Parathyroid adenoma (tissue), 2 donors: ENCODE measurements around the gene ZDHHC14.
"Not testable (repeated sequence)": the region's sequence is repeated elsewhere in the genome, so short reads cannot be mapped to it uniquely, and the experiment has no call there.

ENCODE experiments used
- H2AFZ ChIP-seq: fragments of 300-600 bp; sonication (generic); one replicate; pipeline ENCODE4 v1.7.0; 2017; ENCODE audit warnings: antibody characterized with exemption, mild to moderate bottlenecking
- H3K27ac ChIP-seq: fragments of 300-600 bp; sonication (generic); one replicate; pipeline ENCODE4 v1.7.0; 2017
- H3K27me3 ChIP-seq: fragments of 300-600 bp; sonication (generic); one replicate; pipeline ENCODE4 v1.7.0; 2017; ENCODE audit warnings: low read length; ENCODE audit not compliant: control insufficient read depth, insufficient read depth
- H3K36me3 ChIP-seq: fragments of 300-600 bp; sonication (generic); one replicate; pipeline ENCODE4 v1.7.0; 2017; ENCODE audit warnings: low read length; ENCODE audit not compliant: control insufficient read depth, insufficient read depth
- H3K4me1 ChIP-seq: fragments of 300-600 bp; sonication (generic); one replicate; pipeline ENCODE4 v1.7.0; 2017; ENCODE audit warnings: control low read depth
- H3K4me2 ChIP-seq: fragments of 300-600 bp; sonication (generic); one replicate; pipeline ENCODE4 v1.7.0; 2017; ENCODE audit warnings: low read length
- H3K4me3 ChIP-seq: fragments of 300-600 bp; sonication (generic); one replicate; pipeline ENCODE4 v1.7.0; 2017; ENCODE audit warnings: low read depth, low read length
- H3K79me2 ChIP-seq: fragments of 300-600 bp; sonication (generic); one replicate; pipeline ENCODE4 v1.7.0; 2017; ENCODE audit warnings: control low read depth
- H3K9ac ChIP-seq: fragments of 300-600 bp; sonication (generic); one replicate; pipeline ENCODE4 v1.7.0; 2017; ENCODE audit warnings: mild to moderate bottlenecking
- H3K9me3 ChIP-seq: fragments of 300-600 bp; sonication (generic); one replicate; pipeline ENCODE4 v1.7.0; 2017; ENCODE audit warnings: low read length; ENCODE audit not compliant: control insufficient read depth
- CTCF ChIP-seq: fragments of 300-600 bp; sonication (generic); IDR thresholded peaks from one replicate; pipeline ENCODE4 v1.7.0; 2017; ENCODE audit warnings: antibody characterized with exemption, mild to moderate bottlenecking
- donor health status: primary hyperparathyroidism.

The ZDHHC14 gene

GRCh38 chr6:157402996-157403685 is 22.2 kb downstream of the ZDHHC14 start:
- no peak overlapping the region for H3K27ac ChIP-seq
- H3K9ac ChIP-seq, result no peak overlapping the region
- no peaks in the 10 kb centered on the region for H3K27me3 ChIP-seq
- no peak overlapping the region for H3K4me2 ChIP-seq
- H2AFZ ChIP-seq, result no peak overlapping the region
- no peaks in the 10 kb centered on the region for H3K36me3 ChIP-seq
- no peaks in the 10 kb centered on the region for H3K9me3 ChIP-seq
- no peak for TF ChIP-seq CTCF
- no peaks in the 10 kb centered on the region for H3K4me1 ChIP-seq
- no peak overlapping the region for H3K4me3 ChIP-seq
- peaks cover 39% of the 10 kb centered on the region for H3K79me2 ChIP-seq

- Histone ChIP-seq H3K79me2 (peaks cover 44% of the 10 kb centered on the region), H3K27me3 (no peaks in the 10 kb centered on the region), H3K4me3 (no peak overlapping the region), H3K36me3 (no peaks in the 10 kb centered on the region), H3K4me2 (no peak overlapping the region), H3K9ac (no peak overlapping the region), H3K27ac (no peak overlapping the region), H2AFZ (no peak overlapping the region), H3K9me3 (no peaks in the 10 kb centered on the region), H3K4me1 (no peaks in the 10 kb centered on the region)
- TF ChIP-seq CTCF, result no peak
These were observed 22.7 kb downstream of the ZDHHC14 start for GRCh38 chr6:157403686-157404051.

- H3K27ac ChIP-seq, result no peak overlapping the region
- no peak overlapping the region for H3K4me3 ChIP-seq
- H3K27me3 ChIP-seq, result no peaks in the 10 kb centered on the region
- TF ChIP-seq CTCF, result no peak
- no peak overlapping the region for H3K4me2 ChIP-seq
- no peak overlapping the region for H2AFZ ChIP-seq
- H3K79me2 ChIP-seq, result peaks cover 42% of the 10 kb centered on the region
- H3K4me1 ChIP-seq, result no peaks in the 10 kb centered on the region
- no peaks in the 10 kb centered on the region for H3K9me3 ChIP-seq
- no peaks in the 10 kb centered on the region for H3K36me3 ChIP-seq
- H3K9ac ChIP-seq, result no peak overlapping the region
These were observed 25.0 kb downstream of the ZDHHC14 start for GRCh38 chr6:157405986-157406385.

GRCh38 chr6:157406661-157407060 is 25.7 kb downstream of the ZDHHC14 start:
- TF ChIP-seq CTCF, result no peak
- Histone ChIP-seq H3K4me2 (no peak overlapping the region), H3K27me3 (no peaks in the 10 kb centered on the region), H3K27ac (no peak overlapping the region), H3K79me2 (peaks cover 40% of the 10 kb centered on the region), H3K4me3 (no peak overlapping the region), H3K36me3 (no peaks in the 10 kb centered on the region), H3K4me1 (no peaks in the 10 kb centered on the region), H3K9me3 (no peaks in the 10 kb centered on the region), H2AFZ (no peak overlapping the region), H3K9ac (no peak overlapping the region)

GRCh38 chr6:157407646-157408045 is 26.7 kb downstream of the ZDHHC14 start:
- Histone ChIP-seq H3K4me1 (no peaks in the 10 kb centered on the region), H3K79me2 (peaks cover 37% of the 10 kb centered on the region)
- TF ChIP-seq CTCF, result no peak

GRCh38 chr6:157408427-157408826 is 27.4 kb downstream of the ZDHHC14 start:
- not testable (repeated sequence) for H3K27me3 ChIP-seq, H3K4me3 ChIP-seq, H3K4me2 ChIP-seq, H3K36me3 ChIP-seq, H3K4me1 ChIP-seq, H3K9ac ChIP-seq, H3K27ac ChIP-seq, H2AFZ ChIP-seq, H3K9me3 ChIP-seq
- peaks cover 37% of the 10 kb centered on the region for H3K79me2 ChIP-seq

More at GRCh38 chr6:157407646-157408045, 26.7 kb downstream of the ZDHHC14 start:
- H2AFZ ChIP-seq, result no peak overlapping the region
- no peaks in the 10 kb centered on the region for H3K27me3 ChIP-seq
- no peaks in the 10 kb centered on the region for H3K9me3 ChIP-seq
- H3K4me2 ChIP-seq, result no peak overlapping the region
- no peak overlapping the region for H3K27ac ChIP-seq
- no peak overlapping the region for H3K9ac ChIP-seq
- H3K4me3 ChIP-seq, result no peak overlapping the region
- no peaks in the 10 kb centered on the region for H3K36me3 ChIP-seq
